Measurements from ENCODE around the gene VPS13D.

GRCh38 chr1:12506281-12507280, 276.8 kb downstream of the VPS13D start:
- TF ChIP-seq POLR2A (IDR thresholded peaks at IDR 0.05; ENCODE audit: low read depth, low read length) (no peak), MAZ (IDR thresholded peaks at IDR 0.05; ENCODE audit: borderline replicate concordance, low read depth, low read length) (no peak)
